Neural crest cell (in vitro differentiated cells): ENCODE results near the gene ZNF92. TPM values are rescaled to one million over a fixed set of nuclear protein-coding genes. Genes with fewer than 3 reads are reported as not detected.
"Not testable (repeated sequence)": the region's sequence is repeated elsewhere in the genome, so short reads cannot be mapped to it uniquely, and the experiment has no call there.

ENCODE experiments used
- DNase-seq: peaks from one replicate; pipeline ENCODE4 v3.0.0; 2021; ENCODE audit warnings: low read depth, mixed read lengths, low spot score
- H3K27ac Mint-ChIP-seq: one replicate; pipeline ENCODE4 v1.8.0; 2021; ENCODE audit warnings: mild to moderate bottlenecking, mixed read lengths; ENCODE audit not compliant: unreplicated experiment
- H3K27me3 Mint-ChIP-seq: 2 replicates; pipeline ENCODE4 v1.8.0; 2021; ENCODE audit warnings: low read depth, mild to moderate bottlenecking, mixed read lengths
- H3K36me3 Mint-ChIP-seq: 2 replicates; pipeline ENCODE4 v1.8.0; 2021; ENCODE audit warnings: low read depth, mild to moderate bottlenecking, mixed read lengths
- H3K4me1 Mint-ChIP-seq: 2 replicates; pipeline ENCODE4 v1.8.0; 2021; ENCODE audit warnings: mixed read lengths
- H3K4me3 Mint-ChIP-seq: one replicate; pipeline ENCODE4 v1.8.0; 2021; ENCODE audit warnings: mild to moderate bottlenecking, mixed read lengths
- H3K9me3 Mint-ChIP-seq: 2 replicates; pipeline ENCODE4 v1.8.0; 2021; ENCODE audit warnings: mixed read lengths
- CTCF ChIP-seq: fragments of 200-600 bp; sonication (generic); conservative IDR thresholded peaks from 2 replicates; pipeline ENCODE4 v1.5.0; 2021; ENCODE audit warnings: antibody characterized with exemption, mild to moderate bottlenecking
- long read RNA-seq: library from polyadenylated mRNA; unstranded; transcript quantifications from one replicate; pipeline ENCODE4 v2.0.0, GENCODE V29; 2020
- total RNA-seq: library from RNA; stranded (reverse); gene quantifications from 2 replicates; pipeline ENCODE4 v1.2.1, GENCODE V29; 2021

Gene ZNF92
- 26.0 and 28.7 TPM in 2 replicates for total RNA-seq
- long read RNA-seq, transcript ZNF92-201 (4 exons, 3,210 nt), result major isoform, 86 of 110 reads
- long read RNA-seq, transcript ZNF92-204 (3 exons, 2,957 nt), result minor isoform, 6 of 110 reads
- long read RNA-seq, transcript ZNF92-202 (3 exons, 3,124 nt), result minor isoform, 7 of 110 reads
- long read RNA-seq, partial matches to known transcripts, result 1 of 110 reads
- long read RNA-seq, other reads (novel, unspliced or antisense), result 7 of 110 reads

DNA sequence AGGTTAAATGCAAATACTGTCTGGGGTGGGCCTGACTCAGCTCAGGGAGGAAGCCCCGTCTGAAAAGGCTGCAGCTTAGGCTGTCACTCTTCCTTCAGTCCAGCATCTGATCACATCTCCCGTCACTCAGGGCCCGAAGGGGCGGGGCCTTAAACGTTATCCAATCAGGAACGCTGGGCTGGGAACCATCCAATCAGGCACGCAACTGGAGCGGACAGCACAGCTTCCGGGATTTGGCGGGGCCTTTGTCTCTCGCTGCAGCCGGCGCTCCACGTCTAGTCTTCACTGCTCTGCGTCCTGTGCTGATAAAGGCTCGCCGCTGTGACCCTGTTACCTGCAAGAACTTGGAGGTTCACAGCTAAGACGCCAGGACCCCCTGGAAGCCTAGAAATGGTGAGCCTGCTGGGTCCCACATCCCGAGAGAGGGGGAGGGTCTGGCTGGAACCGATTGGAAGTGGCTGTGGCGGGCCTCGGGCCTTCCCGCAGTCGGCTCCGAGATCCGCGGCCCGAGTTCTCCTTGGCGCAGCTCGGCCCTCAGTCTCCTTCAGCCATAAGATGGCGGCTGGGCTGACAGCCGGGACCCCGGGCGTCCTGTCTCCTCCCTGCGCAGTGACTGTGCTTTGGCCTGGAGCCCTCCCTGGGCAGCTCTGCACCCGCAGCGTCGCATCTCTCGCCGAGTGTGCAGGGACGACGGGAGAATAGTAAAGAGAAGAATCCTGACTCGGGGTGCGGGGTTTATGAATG is at the start of gene ZNF92:
TSS of gene ZNF92 (plus strand) at position 248 of the 744 bp plus-strand sequence. CDS start at position 391, 143 bp downstream.
- no peaks in the 10 kb centered on the region for H3K9me3 Mint-ChIP-seq
- H3K4me3 Mint-ChIP-seq, result peak within 1 kb of the TSS; percentile 96
- H3K27ac Mint-ChIP-seq, result peak within 1 kb of the TSS; percentile 99
- no peak for TF ChIP-seq CTCF
- peaks cover 38% of the 10 kb centered on the region for H3K4me1 Mint-ChIP-seq
- peaks cover 13% of the 10 kb centered on the region for H3K36me3 Mint-ChIP-seq
- peak; percentile 95 for DNase-seq
- no peaks in the 10 kb centered on the region for H3K27me3 Mint-ChIP-seq

DNA sequence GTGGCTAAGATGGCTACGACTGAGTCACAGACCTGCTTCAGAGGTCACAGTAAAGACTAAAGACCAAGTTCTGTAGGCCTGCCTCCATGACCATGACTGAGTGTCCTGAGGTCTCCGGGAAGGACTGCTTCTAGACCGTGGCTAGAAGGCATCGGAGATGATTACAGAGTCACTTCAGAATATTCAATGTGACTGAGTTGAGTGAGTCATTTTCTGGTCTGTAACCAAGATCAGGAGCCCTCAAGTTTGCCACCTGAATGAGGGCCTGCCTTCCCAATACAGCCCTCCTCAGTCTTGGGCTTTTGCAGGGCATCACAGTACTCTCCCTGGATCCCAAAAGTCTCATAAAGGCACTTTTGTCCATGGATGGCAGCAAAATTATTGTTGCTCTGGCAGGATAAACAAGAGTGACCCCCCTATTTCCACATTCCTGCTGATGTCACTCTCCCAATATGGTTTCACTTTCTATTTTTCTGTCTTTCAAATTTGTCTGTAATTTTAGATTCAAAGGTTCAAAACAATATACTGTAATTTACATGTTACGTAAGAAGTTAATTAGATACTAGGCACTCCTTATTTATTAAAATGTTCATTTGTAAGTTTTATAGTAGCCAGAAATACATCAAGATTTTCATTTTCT is 47.7 kb upstream of the ZNF92 start:
- no peak for TF ChIP-seq CTCF
- no peaks in the 10 kb centered on the region for H3K4me1 Mint-ChIP-seq

DNA sequence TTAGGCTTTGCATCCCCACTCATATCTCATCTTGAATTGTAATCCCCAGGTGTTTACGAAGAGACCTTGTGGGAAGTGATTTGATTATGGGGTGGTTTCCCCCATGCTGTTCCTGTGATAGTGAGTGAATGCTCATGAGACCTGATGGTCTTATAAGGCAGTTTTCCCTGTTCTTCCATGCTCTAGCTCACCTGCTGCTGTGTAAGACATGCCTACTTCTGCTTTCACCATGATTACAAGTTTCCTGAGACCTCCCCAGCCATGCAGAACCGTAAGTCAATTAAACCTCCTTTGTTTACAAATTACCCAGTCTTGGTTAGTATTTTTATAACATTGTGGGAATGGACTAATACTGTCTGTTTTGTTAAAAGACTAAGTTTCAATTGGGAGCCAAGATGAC is 35.3 kb upstream of the ZNF92 start:
- DNase-seq, result no peak
- Mint-ChIP-seq H3K4me3 (no peak overlapping the region), H3K36me3 (peaks cover 26% of the 10 kb centered on the region), H3K4me1 (no peaks in the 10 kb centered on the region), H3K27ac (no peak overlapping the region), H3K27me3 (no peaks in the 10 kb centered on the region), H3K9me3 (no peaks in the 10 kb centered on the region)
- no peak for TF ChIP-seq CTCF

More for the DNA sequence above, 47.7 kb upstream of the ZNF92 start:
- no peak overlapping the region for H3K27ac Mint-ChIP-seq
- no peak overlapping the region for H3K4me3 Mint-ChIP-seq
- peaks cover 4% of the 10 kb centered on the region for H3K36me3 Mint-ChIP-seq
- no peaks in the 10 kb centered on the region for H3K27me3 Mint-ChIP-seq
- no peaks in the 10 kb centered on the region for H3K9me3 Mint-ChIP-seq
- no peak for DNase-seq

- Mint-ChIP-seq H3K27ac (no peak overlapping the region), H3K9me3 (no peaks in the 10 kb centered on the region), H3K4me1 (no peaks in the 10 kb centered on the region), H3K4me3 (no peak overlapping the region), H3K27me3 (no peaks in the 10 kb centered on the region), H3K36me3 (peaks cover 26% of the 10 kb centered on the region)
- DNase-seq, result no peak
- TF ChIP-seq CTCF, result no peak
Measured at GRCh38 chr7:65339257-65339656, 34.4 kb upstream of the ZNF92 start.

GRCh38 chr7:65342723-65343629 is 30.7 kb upstream of the ZNF92 start:
- Mint-ChIP-seq H3K27me3 (no peaks in the 10 kb centered on the region), H3K4me3 (no peak overlapping the region), H3K27ac (no peak overlapping the region), H3K36me3 (peaks cover 45% of the 10 kb centered on the region), H3K9me3 (peaks cover 5% of the 10 kb centered on the region), H3K4me1 (no peaks in the 10 kb centered on the region)
- no peak for DNase-seq
- TF ChIP-seq CTCF, result no peak

- H3K4me3 Mint-ChIP-seq, DNase-seq, H3K27ac Mint-ChIP-seq, H3K4me1 Mint-ChIP-seq, H3K27me3 Mint-ChIP-seq, H3K9me3 Mint-ChIP-seq: not testable (repeated sequence)
- H3K36me3 Mint-ChIP-seq, result peaks cover 38% of the 10 kb centered on the region
Measured at GRCh38 chr7:65344541-65344940, 29.1 kb upstream of the ZNF92 start.
